NT2/D1 (cell line): ENCODE measurements around the gene DPY19L2.
"Not testable (repeated sequence)": the region's sequence is repeated elsewhere in the genome, so short reads cannot be mapped to it uniquely, and the experiment has no call there.

Source experiments
- SUZ12 ChIP-seq: IDR thresholded peaks from 2 replicates; pipeline ENCODE4 v1.6.1; 2011; ENCODE audit not compliant: insufficient read length, insufficient read depth; ENCODE audit errors: extremely low read depth
- YY1 ChIP-seq: IDR thresholded peaks from 2 replicates; pipeline ENCODE4 v1.6.1; 2011; ENCODE audit not compliant: insufficient read length, insufficient read depth
- ZNF274 ChIP-seq: IDR thresholded peaks from 2 replicates; pipeline ENCODE4 v1.6.1; 2011; ENCODE audit warnings: mild to moderate bottlenecking, low read depth, low read length

GRCh38 chr12:63584426-63584825 is 83.9 kb downstream of the DPY19L2 start:
- TF ChIP-seq SUZ12, ZNF274, YY1: not testable (repeated sequence)
